ENCODE measurements around the gene PIK3R4.

DNA sequence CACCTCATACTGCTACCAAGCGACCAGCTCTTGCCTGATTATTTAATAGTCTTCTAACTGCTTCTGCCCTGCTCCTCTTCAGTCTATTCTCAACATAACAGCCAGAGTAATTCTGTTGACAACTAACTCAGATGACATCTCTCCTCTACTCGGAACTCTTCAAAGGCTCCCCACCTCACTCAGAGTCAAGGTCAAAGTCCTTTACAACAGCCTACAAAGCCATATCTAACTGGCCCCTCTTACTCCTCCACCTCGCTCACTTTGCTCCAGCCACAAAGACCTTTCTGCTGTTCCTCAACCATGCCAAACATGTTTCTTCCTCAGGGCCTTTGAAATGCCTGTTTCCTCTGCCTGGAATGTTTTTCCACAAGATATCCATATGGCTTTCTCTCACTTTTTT is 43.6 kb downstream of the PIK3R4 start:
- TF ChIP-seq, protein P1, sequence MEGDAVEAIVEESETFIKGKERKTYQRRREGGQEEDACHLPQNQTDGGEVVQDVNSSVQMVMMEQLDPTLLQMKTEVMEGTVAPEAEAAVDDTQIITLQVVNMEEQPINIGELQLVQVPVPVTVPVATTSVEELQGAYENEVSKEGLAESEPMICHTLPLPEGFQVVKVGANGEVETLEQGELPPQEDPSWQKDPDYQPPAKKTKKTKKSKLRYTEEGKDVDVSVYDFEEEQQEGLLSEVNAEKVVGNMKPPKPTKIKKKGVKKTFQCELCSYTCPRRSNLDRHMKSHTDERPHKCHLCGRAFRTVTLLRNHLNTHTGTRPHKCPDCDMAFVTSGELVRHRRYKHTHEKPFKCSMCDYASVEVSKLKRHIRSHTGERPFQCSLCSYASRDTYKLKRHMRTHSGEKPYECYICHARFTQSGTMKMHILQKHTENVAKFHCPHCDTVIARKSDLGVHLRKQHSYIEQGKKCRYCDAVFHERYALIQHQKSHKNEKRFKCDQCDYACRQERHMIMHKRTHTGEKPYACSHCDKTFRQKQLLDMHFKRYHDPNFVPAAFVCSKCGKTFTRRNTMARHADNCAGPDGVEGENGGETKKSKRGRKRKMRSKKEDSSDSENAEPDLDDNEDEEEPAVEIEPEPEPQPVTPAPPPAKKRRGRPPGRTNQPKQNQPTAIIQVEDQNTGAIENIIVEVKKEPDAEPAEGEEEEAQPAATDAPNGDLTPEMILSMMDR (IDR thresholded peaks at IDR 0.05): no peak
- no peak for TF ChIP-seq POLR2A (IDR thresholded peaks at IDR 0.05)

All from lower leg skin (tissue), 3 donors.